Fibroblast of lung (primary cell): Measurements from ENCODE around the gene NDUFV1. TPM values are rescaled to one million over a fixed set of nuclear protein-coding genes. Genes with fewer than 3 reads are reported as not detected.

Experiments used
- DNase-seq, 2 donors: peaks; one replicate each; pipeline versions ENCODE4 v3.0.0 to v3.0.0-alpha.2; 2010; ENCODE audit warnings: low read depth in 2 of 2
- H2AFZ ChIP-seq: 2 replicates; pipeline ENCODE4 v1.5.1; 2012; ENCODE audit warnings: low read length, control low read depth, inconsistent platforms
- H3K27ac ChIP-seq: 2 replicates; pipeline ENCODE4 v1.5.1; 2011; ENCODE audit warnings: low read length, control low read depth; ENCODE audit not compliant: insufficient read depth
- H3K27me3 ChIP-seq: 2 replicates; pipeline ENCODE4 v1.5.1; 2011; ENCODE audit warnings: mild to moderate bottlenecking, low read length; ENCODE audit not compliant: control insufficient read depth, insufficient read depth
- H3K36me3 ChIP-seq: 2 replicates; pipeline ENCODE4 v1.5.1; 2011; ENCODE audit warnings: low read length; ENCODE audit not compliant: control insufficient read depth, insufficient read depth
- H3K4me1 ChIP-seq: 2 replicates; pipeline ENCODE4 v1.5.1; 2011; ENCODE audit warnings: low read length; ENCODE audit not compliant: control insufficient read depth, insufficient read depth; ENCODE audit errors: extremely low read depth
- H3K4me2 ChIP-seq: 2 replicates; pipeline ENCODE4 v1.5.1; 2011; ENCODE audit warnings: low read length, control low read depth; ENCODE audit not compliant: insufficient read depth; ENCODE audit errors: extremely low read depth
- H3K4me3 ChIP-seq, 4 experiments: fragments of 200-600 bp in 1 of 4; sonication (generic) in 1 of 4; replicated peaks in 1 of 4; 2 replicates each; pipeline ENCODE4 v1.5.1; 2011 to 2016; ENCODE audit warnings: low read length in 4 of 4, low read depth in 3 of 4, mild to moderate bottlenecking in 3 of 4, control low read depth in 2 of 4, inconsistent platforms in 1 of 4, mixed read lengths in 1 of 4; ENCODE audit not compliant: insufficient read depth in 1 of 4; ENCODE audit errors: control extremely low read depth in 1 of 4
- H3K79me2 ChIP-seq: 2 replicates; pipeline ENCODE4 v1.5.1; 2012; ENCODE audit warnings: mild to moderate bottlenecking, low read length, inconsistent platforms; ENCODE audit not compliant: control insufficient read depth, insufficient read depth
- H3K9ac ChIP-seq: 2 replicates; pipeline ENCODE4 v1.5.1; 2011; ENCODE audit warnings: mild to moderate bottlenecking, low read length, control low read depth; ENCODE audit not compliant: insufficient read depth
- H3K9me3 ChIP-seq: 2 replicates; pipeline ENCODE4 v1.5.1; 2012; ENCODE audit warnings: low read depth, low read length; ENCODE audit not compliant: control insufficient read depth, insufficient read depth
- H4K20me1 ChIP-seq: 2 replicates; pipeline ENCODE4 v1.5.1; 2011; ENCODE audit warnings: low read length; ENCODE audit not compliant: control insufficient read depth, insufficient read depth; ENCODE audit errors: extremely low read depth
- EZH2 ChIP-seq: IDR thresholded peaks from 2 replicates; pipeline ENCODE4 v1.5.1; 2012; ENCODE audit warnings: low read length, control low read depth, mild to moderate bottlenecking; ENCODE audit errors: missing control alignments
- polyA plus RNA-seq, 2 donors: library from polyadenylated mRNA; depleted of rRNA in 1 of 2; stranded (reverse) in 1 of 2; unstranded in 1 of 2; fragments of >200 nt; gene quantifications; 2 replicates each; pipeline ENCODE4 v1.2.1, GENCODE V29; 2011 to 2012; ENCODE audit warnings: missing spikeins in 1 of 2
- total RNA-seq: library from RNA; depleted of rRNA; stranded (reverse); fragments of >200 nt; gene quantifications from 2 replicates; pipeline ENCODE4 v1.2.1, GENCODE V29; 2014
- TF ChIP-seq, protein P1 (sequence below), 2 donors: IDR thresholded peaks in 1 of 2; conservative IDR thresholded peaks in 1 of 2; 1 replicate in 1 of 2; 2 replicates in 1 of 2; pipeline ENCODE4 v1.5.1; 2011 to 2012; ENCODE audit warnings: low read length in 2 of 2, control low read depth in 1 of 2, inconsistent platforms in 1 of 2, low read depth in 1 of 2, mild to moderate bottlenecking in 1 of 2

Gene NDUFV1
- total and polyA plus RNA-seq, 2 donors (not counting 1 experiment from before 2014, with no cell fraction given), result 64.9 to 171 TPM

GRCh38 chr11:67584205-67584880, 22.4 kb upstream of the NDUFV1 start:
- peaks cover 8% of the 10 kb centered on the region for H3K27me3 ChIP-seq
- no peaks in the 10 kb centered on the region for H4K20me1 ChIP-seq
- DNase-seq, result peak; percentile 62 to 67
- peak overlapping the region; percentile 91 for H3K9ac ChIP-seq
- no peaks in the 10 kb centered on the region for H3K9me3 ChIP-seq
- H3K27ac ChIP-seq, result peak overlapping the region; percentile 82
- H3K4me3 ChIP-seq, result peak overlapping the region; percentile 67 to 83 (median 82)
- TF ChIP-seq, protein P1, sequence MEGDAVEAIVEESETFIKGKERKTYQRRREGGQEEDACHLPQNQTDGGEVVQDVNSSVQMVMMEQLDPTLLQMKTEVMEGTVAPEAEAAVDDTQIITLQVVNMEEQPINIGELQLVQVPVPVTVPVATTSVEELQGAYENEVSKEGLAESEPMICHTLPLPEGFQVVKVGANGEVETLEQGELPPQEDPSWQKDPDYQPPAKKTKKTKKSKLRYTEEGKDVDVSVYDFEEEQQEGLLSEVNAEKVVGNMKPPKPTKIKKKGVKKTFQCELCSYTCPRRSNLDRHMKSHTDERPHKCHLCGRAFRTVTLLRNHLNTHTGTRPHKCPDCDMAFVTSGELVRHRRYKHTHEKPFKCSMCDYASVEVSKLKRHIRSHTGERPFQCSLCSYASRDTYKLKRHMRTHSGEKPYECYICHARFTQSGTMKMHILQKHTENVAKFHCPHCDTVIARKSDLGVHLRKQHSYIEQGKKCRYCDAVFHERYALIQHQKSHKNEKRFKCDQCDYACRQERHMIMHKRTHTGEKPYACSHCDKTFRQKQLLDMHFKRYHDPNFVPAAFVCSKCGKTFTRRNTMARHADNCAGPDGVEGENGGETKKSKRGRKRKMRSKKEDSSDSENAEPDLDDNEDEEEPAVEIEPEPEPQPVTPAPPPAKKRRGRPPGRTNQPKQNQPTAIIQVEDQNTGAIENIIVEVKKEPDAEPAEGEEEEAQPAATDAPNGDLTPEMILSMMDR (conservative IDR thresholded peaks at IDR 0.05 in 1 of 2, IDR thresholded peaks at IDR 0.05 in 1 of 2; ENCODE audit: low read depth in 1 of 2, low read length in 2 of 2), result no peak
- no peak for TF ChIP-seq EZH2
- peak overlapping the region; percentile 83 for H3K4me2 ChIP-seq
- peaks cover 18% of the 10 kb centered on the region for H3K79me2 ChIP-seq
- H3K4me1 ChIP-seq, result peaks cover 5% of the 10 kb centered on the region
- H3K36me3 ChIP-seq, result peaks cover 8% of the 10 kb centered on the region
- peak overlapping the region; percentile 20 for H2AFZ ChIP-seq

DNA sequence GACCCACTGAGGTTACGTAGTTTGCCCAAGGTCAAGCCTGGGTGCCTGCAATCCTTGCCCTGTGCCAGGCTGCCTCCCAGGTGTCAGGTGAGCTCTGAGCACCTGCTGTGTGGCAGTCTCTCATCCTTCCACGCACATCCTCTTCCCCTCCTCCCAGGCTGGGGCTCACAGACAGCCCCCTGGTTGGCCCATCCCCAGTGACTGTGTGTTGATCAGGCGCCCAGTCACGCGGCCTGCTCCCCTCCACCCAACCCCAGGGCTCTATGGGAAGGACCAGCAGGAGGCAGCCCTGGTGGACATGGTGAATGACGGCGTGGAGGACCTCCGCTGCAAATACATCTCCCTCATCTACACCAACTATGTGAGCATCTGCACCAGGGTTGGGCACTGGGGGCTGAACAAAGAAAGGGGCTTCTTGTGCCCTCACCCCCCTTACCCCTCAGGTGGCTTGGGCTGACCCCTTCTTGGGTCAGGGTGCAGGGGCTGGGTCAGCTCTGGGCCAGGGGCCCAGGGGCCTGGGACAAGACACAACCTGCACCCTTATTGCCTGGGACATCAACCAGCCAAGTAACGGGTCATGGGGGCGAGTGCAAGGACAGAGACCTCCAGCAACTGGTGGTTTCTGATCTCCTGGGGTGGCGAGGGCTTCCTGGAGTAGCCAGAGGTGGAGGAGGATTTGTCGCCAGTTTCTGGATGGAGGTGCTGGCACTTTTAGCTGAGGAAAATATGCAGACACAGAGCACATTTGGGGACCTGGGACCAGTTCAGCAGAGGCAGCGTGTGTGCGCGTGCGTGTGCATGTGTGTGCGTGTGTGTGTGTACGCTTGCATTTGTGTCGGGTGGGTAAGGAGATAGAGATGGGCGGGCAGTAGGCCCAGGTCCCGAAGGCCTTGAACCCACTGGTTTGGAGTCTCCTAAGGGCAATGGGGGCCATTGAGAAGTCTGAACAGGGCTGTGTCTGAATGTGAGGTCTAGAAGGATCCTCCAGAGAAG, 21.6 kb upstream of the NDUFV1 start:
- Histone ChIP-seq H4K20me1 (no peaks in the 10 kb centered on the region), H3K9me3 (no peaks in the 10 kb centered on the region), H3K9ac (peak overlapping the region; percentile 91), H3K79me2 (peaks cover 18% of the 10 kb centered on the region), H2AFZ (no peak overlapping the region), H3K36me3 (peaks cover 8% of the 10 kb centered on the region), H3K4me3 (peak overlapping the region; percentile 67 to 83 (median 82)), H3K4me2 (peak overlapping the region; percentile 83), H3K27me3 (peaks cover 3% of the 10 kb centered on the region), H3K27ac (peak overlapping the region; percentile 82), H3K4me1 (peaks cover 5% of the 10 kb centered on the region)
- TF ChIP-seq, protein P1 (conservative IDR thresholded peaks at IDR 0.05 in 1 of 2, IDR thresholded peaks at IDR 0.05 in 1 of 2; ENCODE audit: low read depth in 1 of 2, low read length in 2 of 2), result no peak
- no peak for TF ChIP-seq EZH2
- DNase-seq, result no peak

- H3K27me3 ChIP-seq, result peaks cover 3% of the 10 kb centered on the region
- no peak overlapping the region for H3K4me2 ChIP-seq
- peaks cover 5% of the 10 kb centered on the region for H3K4me1 ChIP-seq
- TF ChIP-seq, protein P1 (conservative IDR thresholded peaks at IDR 0.05 in 1 of 2, IDR thresholded peaks at IDR 0.05 in 1 of 2; ENCODE audit: low read depth in 1 of 2, low read length in 2 of 2), result no peak
- no peak for TF ChIP-seq EZH2
- H3K79me2 ChIP-seq, result peaks cover 18% of the 10 kb centered on the region
- no peak overlapping the region for H3K4me3 ChIP-seq
- no peak overlapping the region for H2AFZ ChIP-seq
- DNase-seq, result no peak
- H3K9ac ChIP-seq, result no peak overlapping the region
- peaks cover 8% of the 10 kb centered on the region for H3K36me3 ChIP-seq
- no peaks in the 10 kb centered on the region for H4K20me1 ChIP-seq
- no peak overlapping the region for H3K27ac ChIP-seq
- no peaks in the 10 kb centered on the region for H3K9me3 ChIP-seq
Observed at GRCh38 chr11:67585911-67586310, 20.8 kb upstream of the NDUFV1 start.
